ENCODE measurements around the gene RAB44. TPM values are rescaled to one million over a fixed set of nuclear protein-coding genes. Genes with fewer than 3 reads are reported as not detected.

Gene RAB44
- total and polyA plus RNA-seq, 9 of the 15 experiments (the other 6 are each of a cell fraction or from before 2014, with no cell fraction given): not detected

DNA sequence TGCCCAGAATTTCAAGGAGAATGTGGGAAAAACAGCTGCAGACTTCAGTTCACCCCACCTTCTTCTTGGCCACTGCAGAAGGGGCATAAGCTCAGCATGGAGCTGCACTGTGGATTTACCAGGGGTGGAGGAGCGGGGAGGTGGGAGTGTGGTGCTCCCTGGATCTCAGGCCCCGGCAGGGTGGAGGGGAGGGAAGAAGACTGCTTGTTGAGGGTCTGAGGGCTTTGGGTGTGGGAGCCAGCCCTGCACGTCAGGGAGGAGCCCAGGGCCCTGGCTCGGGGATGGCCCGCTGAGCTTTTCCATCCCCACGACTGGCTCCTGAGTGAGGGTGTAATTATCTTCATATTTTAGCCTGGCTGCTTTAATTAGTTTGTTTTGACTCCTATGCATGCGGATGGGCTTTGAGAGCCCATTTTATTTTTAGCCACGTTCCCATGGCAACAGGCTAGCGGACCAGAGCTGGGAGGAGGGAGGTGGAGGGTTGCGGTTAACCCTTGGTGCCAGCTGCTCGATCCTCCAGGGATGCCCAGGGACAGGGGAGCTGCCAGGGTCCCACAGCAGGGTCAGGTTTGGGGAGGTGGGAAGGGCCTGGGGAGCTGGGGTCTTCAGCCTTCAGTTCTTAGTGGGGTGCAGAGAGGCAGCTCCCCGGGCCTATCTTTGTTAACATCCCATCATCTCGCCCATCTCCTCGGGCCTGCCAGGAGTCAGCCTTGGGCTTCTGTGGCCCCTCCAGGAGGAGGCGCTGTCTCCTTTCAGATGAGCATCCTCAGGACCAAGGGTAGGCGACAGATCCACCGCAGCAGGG is 68.2 kb downstream of the RAB44 start (continued):
- no peak for TF ChIP-seq BACH1 (tag; IDR thresholded peaks at IDR 0.05)
- no peak for TF ChIP-seq CREB1 (IDR thresholded peaks at IDR 0.05)
- no peak for TF ChIP-seq CREB1 (CRISPR knock-in tag; IDR thresholded peaks at IDR 0.05)
- TF ChIP-seq TBP (optimal IDR thresholded peaks at IDR 0.05; ENCODE audit: low read depth, low read length): no peak
- TF ChIP-seq HCFC1 (IDR thresholded peaks at IDR 0.05; ENCODE audit: low read depth, low read length): no peak; the same call in 1 of the 2 replicates
- no peak for TF ChIP-seq TFAM (CRISPR knock-in tag; conservative IDR thresholded peaks at IDR 0.05)
- TF ChIP-seq, protein P1, sequence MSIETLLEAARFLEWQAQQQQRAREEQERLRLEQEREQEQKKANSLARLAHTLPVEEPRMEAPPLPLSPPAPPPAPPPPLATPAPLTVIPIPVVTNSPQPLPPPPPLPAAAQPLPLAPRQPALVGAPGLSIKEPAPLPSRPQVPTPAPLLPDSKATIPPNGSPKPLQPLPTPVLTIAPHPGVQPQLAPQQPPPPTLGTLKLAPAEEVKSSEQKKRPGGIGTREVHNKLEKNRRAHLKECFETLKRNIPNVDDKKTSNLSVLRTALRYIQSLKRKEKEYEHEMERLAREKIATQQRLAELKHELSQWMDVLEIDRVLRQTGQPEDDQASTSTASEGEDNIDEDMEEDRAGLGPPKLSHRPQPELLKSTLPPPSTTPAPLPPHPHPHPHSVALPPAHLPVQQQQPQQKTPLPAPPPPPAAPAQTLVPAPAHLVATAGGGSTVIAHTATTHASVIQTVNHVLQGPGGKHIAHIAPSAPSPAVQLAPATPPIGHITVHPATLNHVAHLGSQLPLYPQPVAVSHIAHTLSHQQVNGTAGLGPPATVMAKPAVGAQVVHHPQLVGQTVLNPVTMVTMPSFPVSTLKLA (conservative IDR thresholded peaks at IDR 0.05): no peak
- TF ChIP-seq HDAC6 (IDR thresholded peaks at IDR 0.05; ENCODE audit: low read depth, low read length): no peak
- 0 out of 2 replicates have a peak, but pooled peaks have one; percentile 11 for TF ChIP-seq KLF16 (IDR thresholded peaks at IDR 0.05)
- no peak for TF ChIP-seq ZNF717 (CRISPR knock-in tag; IDR thresholded peaks at IDR 0.05)
- TF ChIP-seq, protein P2, sequence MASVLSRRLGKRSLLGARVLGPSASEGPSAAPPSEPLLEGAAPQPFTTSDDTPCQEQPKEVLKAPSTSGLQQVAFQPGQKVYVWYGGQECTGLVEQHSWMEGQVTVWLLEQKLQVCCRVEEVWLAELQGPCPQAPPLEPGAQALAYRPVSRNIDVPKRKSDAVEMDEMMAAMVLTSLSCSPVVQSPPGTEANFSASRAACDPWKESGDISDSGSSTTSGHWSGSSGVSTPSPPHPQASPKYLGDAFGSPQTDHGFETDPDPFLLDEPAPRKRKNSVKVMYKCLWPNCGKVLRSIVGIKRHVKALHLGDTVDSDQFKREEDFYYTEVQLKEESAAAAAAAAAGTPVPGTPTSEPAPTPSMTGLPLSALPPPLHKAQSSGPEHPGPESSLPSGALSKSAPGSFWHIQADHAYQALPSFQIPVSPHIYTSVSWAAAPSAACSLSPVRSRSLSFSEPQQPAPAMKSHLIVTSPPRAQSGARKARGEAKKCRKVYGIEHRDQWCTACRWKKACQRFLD (CRISPR knock-in tag; IDR thresholded peaks at IDR 0.05): no peak
- TF ChIP-seq, protein P3, sequence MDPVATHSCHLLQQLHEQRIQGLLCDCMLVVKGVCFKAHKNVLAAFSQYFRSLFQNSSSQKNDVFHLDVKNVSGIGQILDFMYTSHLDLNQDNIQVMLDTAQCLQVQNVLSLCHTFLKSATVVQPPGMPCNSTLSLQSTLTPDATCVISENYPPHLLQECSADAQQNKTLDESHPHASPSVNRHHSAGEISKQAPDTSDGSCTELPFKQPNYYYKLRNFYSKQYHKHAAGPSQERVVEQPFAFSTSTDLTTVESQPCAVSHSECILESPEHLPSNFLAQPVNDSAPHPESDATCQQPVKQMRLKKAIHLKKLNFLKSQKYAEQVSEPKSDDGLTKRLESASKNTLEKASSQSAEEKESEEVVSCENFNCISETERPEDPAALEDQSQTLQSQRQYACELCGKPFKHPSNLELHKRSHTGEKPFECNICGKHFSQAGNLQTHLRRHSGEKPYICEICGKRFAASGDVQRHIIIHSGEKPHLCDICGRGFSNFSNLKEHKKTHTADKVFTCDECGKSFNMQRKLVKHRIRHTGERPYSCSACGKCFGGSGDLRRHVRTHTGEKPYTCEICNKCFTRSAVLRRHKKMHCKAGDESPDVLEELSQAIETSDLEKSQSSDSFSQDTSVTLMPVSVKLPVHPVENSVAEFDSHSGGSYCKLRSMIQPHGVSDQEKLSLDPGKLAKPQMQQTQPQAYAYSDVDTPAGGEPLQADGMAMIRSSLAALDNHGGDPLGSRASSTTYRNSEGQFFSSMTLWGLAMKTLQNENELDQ (CRISPR knock-in tag; IDR thresholded peaks at IDR 0.05; ENCODE audit: borderline replicate concordance): no peak
- TF ChIP-seq MXI1 (IDR thresholded peaks at IDR 0.05; ENCODE audit: low read depth, low read length): no peak
- no peak for TF ChIP-seq KLF13 (tag; IDR thresholded peaks at IDR 0.05; ENCODE audit: borderline replicate concordance, low read depth)
- TF ChIP-seq CREBBP (IDR thresholded peaks at IDR 0.05; ENCODE audit: low read depth, low read length): no peak
- TF ChIP-seq NEUROD1 (IDR thresholded peaks at IDR 0.05; ENCODE audit: borderline replicate concordance, low read depth, low read length, partially characterized antibody): no peak
- peak; percentile 50 for TF ChIP-seq SP1 (CRISPR knock-in tag; IDR thresholded peaks at IDR 0.05)
- TF ChIP-seq, protein P4, sequence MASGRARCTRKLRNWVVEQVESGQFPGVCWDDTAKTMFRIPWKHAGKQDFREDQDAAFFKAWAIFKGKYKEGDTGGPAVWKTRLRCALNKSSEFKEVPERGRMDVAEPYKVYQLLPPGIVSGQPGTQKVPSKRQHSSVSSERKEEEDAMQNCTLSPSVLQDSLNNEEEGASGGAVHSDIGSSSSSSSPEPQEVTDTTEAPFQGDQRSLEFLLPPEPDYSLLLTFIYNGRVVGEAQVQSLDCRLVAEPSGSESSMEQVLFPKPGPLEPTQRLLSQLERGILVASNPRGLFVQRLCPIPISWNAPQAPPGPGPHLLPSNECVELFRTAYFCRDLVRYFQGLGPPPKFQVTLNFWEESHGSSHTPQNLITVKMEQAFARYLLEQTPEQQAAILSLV (tag; IDR thresholded peaks at IDR 0.05): no peak
- TF ChIP-seq, protein P5, sequence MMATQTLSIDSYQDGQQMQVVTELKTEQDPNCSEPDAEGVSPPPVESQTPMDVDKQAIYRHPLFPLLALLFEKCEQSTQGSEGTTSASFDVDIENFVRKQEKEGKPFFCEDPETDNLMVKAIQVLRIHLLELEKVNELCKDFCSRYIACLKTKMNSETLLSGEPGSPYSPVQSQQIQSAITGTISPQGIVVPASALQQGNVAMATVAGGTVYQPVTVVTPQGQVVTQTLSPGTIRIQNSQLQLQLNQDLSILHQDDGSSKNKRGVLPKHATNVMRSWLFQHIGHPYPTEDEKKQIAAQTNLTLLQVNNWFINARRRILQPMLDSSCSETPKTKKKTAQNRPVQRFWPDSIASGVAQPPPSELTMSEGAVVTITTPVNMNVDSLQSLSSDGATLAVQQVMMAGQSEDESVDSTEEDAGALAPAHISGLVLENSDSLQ (IDR thresholded peaks at IDR 0.05): no peak
- no peak for TF ChIP-seq POLR2AphosphoS2 (IDR thresholded peaks at IDR 0.05; ENCODE audit: low read length)

Data from K562 (cell line).